HG03521 (cell line): ENCODE measurements around the gene ELF1.

Experiments
- ATAC-seq: cut with Tn5 transposase; IDR thresholded peaks from one replicate; pipeline ENCODE4 v1.9.1; 2021; ENCODE audit warnings: mild to moderate bottlenecking, moderate library complexity; ENCODE audit not compliant: unreplicated experiment

ELF1 gene

DNA sequence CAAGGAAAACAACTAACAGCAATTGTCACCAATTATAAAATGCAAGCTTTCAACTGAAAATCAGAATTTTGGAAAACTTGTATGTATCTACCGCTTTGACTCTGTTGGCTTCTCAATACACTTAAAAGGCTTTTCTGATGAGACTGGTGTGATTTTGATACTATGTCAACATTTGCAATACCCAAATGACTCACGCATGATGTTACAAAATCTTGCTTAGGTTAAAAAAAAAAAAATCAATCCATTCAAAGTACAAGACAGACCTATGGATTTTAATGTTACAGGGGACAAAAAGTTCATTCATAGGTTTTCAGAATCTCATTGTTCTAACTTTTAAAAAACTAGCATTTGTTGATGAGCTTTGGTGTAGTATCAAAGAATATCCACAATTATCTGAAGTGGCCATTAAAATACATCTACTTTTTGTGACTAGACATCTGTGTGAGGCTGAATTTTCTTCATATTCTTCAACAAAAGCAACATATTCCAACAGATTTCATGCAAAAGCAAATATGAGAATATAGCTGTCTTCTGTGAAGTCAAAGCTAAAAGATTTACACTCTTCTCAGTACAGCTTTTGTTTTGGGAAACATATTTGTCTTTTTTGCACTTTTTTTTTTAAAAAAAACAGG, 10.7 kb downstream of the ELF1 start:
- ATAC-seq = no peak

- no peak for ATAC-seq
Observed at GRCh38 chr13:41007744-41008128, 11.4 kb downstream of the ELF1 start.

DNA sequence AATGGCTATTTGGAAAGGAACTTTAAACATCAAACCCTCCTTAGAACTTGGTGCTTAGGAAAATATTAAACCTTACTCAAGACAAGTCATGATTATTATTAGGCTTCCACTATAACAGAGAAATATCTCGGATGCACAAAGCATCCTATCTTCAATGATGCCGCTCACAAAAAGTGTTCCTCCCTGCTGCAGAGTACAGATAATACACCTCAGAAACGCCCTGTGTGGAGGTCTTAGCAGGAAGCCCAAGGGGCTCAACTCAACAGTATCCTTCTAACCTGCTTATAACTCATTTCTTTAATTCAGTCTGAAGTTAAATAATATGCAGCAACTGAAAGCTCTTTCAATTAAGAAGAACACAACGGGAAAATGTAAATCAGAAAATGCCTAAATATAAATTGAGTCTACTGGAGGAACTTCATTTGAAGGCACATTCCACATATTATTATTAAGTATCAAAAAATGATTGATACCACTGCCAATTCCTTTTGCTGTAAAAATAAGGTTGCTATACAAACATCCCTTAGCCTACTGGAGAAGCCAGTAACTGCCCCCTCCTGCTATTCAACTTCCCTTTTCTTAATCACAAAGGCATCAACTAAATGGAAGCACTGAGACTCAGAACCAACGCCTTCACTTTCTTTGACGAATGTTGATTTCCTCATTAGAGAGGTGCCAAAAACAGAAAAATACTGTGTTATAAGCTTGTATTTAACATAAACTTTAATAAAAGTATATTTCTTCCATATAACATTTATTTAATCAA, 12.0 kb downstream of the ELF1 start:
- ATAC-seq = no peak

- ATAC-seq = no peak
Observed at GRCh38 chr13:41006306-41006705, 12.8 kb downstream of the ELF1 start.

DNA sequence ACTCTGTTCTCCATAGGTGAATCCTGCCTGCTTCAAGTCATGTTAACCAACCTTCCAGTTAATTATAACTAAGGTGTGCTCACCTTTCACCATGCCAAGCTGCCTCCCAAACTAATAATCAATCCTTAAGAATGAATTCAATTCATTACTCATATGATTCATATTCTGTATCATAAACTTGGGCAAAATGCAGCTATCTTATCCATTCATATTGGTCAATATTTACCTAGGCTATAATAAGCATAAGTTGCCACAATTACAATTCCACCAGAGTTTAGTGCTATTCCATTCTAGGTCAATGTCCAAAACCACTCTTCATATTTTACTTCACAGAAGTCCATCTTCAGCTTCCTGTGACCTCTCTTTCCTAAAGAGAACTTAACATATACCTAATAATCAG, 13.4 kb downstream of the ELF1 start:
- ATAC-seq = no peak

GRCh38 chr13:41004875-41005693, 14.0 kb downstream of the ELF1 start:
- peak; percentile 69 for ATAC-seq

GRCh38 chr13:41002606-41003005, 16.5 kb downstream of the ELF1 start:
- no peak for ATAC-seq

- no peak for ATAC-seq
Observed at GRCh38 chr13:41001695-41002094, 17.4 kb downstream of the ELF1 start.

- ATAC-seq = no peak
Observed at GRCh38 chr13:40999416-40999815, 19.7 kb downstream of the ELF1 start.

DNA sequence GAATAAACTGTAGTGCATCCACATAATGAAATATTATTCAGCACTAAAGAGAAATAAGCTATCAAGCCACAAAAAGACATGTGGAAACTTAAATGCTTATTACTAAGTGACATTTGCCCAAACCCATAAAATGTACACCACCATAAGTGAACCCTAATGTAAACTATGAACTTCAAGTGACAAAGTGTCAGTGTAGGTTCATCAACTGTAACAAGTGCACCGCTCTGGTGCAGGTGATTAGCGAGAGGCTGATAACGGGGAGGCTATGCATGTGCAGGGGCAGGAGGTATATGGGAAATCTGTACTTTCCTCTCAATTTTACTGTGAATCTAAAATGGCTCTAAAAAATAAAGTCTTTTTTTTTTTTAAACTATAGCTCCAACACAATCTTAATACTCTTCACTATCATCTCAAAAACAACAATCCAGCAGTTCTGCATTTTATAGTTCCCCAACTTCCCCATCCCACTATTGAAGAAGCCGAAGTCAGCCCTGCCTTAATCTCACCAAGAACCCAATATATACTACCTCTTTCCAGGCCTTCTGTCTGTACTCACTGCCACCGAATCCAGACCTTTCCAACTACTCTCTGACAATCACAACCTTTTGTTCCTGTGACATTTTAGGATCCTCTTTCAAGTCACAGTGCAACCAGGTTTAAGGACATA, 22.6 kb downstream of the ELF1 start:
- no peak for ATAC-seq

DNA sequence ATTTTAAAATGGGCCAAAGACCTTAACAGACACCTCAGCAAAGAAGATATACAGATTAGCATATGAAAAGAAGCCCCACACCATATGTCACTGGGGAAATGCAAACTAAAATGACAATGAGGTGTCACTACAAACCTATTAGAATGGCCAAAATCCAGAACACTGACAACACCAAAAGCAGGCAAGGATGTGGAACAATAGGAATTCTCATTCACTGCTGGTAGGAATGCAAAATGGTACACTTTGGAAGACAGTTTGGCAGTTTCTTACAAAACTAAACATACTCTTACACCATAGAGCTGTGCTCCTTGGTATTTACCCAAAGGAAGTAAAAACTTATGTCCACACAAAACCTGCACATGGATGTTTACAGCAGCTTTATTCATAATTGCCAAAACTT, 23.1 kb downstream of the ELF1 start:
- no peak for ATAC-seq

DNA sequence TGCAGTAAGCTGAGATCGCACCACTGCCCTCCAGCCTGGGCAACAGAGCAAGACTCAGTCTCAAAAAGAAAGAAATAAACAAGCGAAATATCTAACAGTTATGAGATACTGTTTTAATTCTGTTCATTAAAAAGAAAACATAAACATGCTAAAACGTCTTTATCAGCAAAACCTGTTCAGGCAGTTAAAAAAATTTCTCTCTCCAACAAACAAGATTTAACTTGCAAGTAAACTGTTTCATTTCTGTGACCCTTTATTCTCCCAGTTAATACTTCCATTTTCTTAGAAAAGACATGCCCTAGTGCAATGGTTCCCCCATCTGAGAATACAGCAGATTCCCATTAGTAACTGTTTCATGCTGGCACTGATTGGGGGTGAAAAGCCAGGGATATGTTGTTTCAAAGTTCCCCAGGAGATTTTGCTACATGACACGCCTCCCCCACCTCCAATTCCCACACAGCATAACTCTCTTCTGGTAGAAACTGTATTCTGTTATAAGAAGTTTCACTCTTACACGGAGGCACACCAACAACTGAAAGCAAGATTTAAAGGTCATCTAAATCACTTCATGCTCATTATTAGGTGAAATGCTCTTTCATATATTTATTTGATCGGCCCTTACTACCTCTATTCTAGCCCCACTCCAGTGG, 24.4 kb downstream of the ELF1 start:
- ATAC-seq = peak; percentile 76

DNA sequence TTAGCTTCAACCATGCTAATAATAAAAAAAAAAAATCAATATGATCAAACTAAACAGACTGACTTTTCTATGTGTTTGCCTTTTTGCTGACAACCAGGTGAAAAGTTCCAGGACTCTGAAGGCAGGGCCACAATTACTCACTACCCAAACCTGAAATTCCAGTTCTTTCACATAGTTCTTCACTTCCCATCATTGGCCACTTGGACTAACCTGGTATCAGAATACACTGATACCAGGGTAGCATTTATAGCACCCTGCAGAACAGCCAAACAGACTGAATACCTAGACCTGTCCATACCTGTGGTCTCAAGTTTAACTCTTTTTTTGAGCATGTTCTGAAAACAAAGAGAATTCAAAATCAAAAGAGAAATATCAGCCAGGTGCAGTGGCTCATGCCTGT, 25.1 kb downstream of the ELF1 start:
- no peak for ATAC-seq

DNA sequence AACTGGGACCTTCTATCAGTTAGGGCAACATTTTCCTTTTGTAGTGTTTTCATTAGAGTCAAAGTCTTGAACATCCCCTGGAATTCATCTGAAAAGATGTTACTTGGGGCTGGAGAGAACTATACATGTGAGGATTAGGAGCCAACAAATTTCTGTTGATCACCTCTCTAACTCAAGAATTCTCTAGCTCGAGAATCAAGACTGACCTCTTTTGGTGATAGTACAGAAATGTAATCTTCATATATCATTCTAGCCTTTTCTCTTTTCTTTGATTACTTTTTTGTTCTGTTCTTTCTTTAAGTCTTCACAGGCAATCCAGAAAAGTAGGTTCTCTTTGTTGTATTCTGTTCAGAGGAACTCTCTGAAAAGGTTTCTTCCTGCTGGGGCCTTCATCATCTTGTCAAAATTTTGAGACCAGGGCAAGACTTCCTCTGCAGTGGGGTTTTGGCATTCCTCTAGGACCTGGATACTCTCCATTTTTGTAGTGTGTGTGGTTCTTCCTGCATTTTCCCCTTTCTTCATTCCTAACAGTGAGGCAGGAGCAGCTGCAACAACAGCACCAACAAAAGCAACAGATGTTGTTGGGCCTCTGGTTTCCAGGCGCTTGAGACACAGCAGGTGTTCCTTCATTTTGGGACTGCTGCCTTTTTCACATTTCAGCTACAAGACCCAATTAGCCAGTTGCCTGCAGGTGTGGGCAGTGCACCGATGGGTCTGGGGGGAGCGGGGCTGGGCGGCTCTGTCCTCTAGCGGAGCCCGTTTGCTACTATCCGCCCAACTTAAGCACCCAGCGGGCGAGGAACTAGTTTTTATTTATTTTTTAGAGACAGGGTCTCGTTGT, 26.2 kb downstream of the ELF1 start:
- no peak for ATAC-seq

- no peak for ATAC-seq
Observed at GRCh38 chr13:40987606-40988280, 31.4 kb downstream of the ELF1 start.

- no peak for ATAC-seq
Observed at GRCh38 chr13:40986101-40986856, 32.8 kb downstream of the ELF1 start.

GRCh38 chr13:40985381-40986100, 33.6 kb downstream of the ELF1 start:
- no peak for ATAC-seq
